ENCODE results near the gene LSM3. TPM values are rescaled to one million over a fixed set of nuclear protein-coding genes. Genes with fewer than 3 reads are reported as not detected.

Gene LSM3
- total RNA-seq, 1 donor from 2014 or later, result 12.4 TPM

DNA sequence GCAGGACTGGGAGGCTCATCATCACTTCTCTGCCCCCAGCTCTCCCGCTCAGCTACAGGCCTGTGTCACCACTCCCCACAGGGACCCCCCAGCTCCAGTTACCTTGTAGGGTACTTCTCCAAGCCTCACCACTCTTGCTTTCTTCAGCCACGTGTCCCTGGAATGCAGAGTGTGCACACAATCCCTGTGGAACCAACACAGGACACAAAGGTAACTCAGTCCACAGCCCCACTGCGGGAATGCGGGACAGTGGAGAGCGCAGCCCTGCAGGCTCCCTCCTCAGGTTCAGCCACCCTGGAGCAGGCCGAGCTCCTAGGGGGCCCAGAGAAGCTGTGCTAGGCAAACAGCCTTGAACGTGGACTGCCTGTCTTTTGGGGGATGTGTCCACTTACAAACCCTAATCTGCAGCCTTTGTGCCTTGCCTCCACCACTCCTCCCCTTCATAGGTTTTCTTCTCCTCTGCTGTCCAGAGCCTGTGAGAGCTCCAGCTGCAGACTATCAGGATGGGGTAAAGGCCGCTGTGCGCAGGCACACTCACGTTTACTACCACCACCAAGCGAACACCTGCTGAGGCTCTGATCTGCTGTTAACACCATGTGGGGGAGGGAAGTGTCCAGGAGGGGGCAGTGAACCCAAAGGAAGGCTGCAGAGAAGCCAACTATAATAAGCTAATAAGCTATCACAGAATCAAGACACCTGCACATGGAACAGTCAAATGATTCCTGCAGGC is 26.2 kb upstream of the LSM3 start:
- peaks cover 22% of the 10 kb centered on the region for H3K36me3 Mint-ChIP-seq
- no peak for DNase-seq (ENCODE audit: extremely low spot score, unreplicated experiment)
- no peaks in the 10 kb centered on the region for H3K4me1 Mint-ChIP-seq (ENCODE audit: unreplicated experiment)
- H3K27me3 Mint-ChIP-seq, result no peaks in the 10 kb centered on the region
- TF ChIP-seq, protein P1, sequence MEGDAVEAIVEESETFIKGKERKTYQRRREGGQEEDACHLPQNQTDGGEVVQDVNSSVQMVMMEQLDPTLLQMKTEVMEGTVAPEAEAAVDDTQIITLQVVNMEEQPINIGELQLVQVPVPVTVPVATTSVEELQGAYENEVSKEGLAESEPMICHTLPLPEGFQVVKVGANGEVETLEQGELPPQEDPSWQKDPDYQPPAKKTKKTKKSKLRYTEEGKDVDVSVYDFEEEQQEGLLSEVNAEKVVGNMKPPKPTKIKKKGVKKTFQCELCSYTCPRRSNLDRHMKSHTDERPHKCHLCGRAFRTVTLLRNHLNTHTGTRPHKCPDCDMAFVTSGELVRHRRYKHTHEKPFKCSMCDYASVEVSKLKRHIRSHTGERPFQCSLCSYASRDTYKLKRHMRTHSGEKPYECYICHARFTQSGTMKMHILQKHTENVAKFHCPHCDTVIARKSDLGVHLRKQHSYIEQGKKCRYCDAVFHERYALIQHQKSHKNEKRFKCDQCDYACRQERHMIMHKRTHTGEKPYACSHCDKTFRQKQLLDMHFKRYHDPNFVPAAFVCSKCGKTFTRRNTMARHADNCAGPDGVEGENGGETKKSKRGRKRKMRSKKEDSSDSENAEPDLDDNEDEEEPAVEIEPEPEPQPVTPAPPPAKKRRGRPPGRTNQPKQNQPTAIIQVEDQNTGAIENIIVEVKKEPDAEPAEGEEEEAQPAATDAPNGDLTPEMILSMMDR (conservative IDR thresholded peaks at IDR 0.05), result peak; percentile 25
- no peak overlapping the region for H3K27ac Mint-ChIP-seq
- H3K4me3 Mint-ChIP-seq, result no peak overlapping the region
- H3K9me3 Mint-ChIP-seq, result no peaks in the 10 kb centered on the region

DNA sequence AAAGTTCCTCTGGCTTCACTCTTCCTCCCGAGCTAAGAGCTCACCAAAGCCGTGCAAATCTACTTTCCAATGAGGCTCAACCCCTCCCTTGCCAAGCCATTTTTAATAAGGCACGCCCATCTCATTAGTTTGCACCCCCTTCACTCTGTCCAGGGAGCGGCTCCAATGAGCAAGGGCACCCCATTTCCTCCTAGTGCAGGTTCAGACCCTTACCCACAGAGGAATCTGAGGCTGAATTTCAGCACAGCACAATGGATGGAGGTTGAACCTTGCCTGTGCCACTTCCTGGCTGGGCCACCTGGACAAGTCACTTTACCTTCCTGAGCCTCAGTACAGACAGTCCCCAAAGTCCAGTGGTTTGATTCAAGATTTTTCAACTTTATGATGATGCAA is 25.7 kb upstream of the LSM3 start:
- Mint-ChIP-seq H3K4me1 (ENCODE audit: unreplicated experiment) (no peaks in the 10 kb centered on the region), H3K27me3 (no peaks in the 10 kb centered on the region), H3K27ac (no peak overlapping the region), H3K36me3 (peaks cover 25% of the 10 kb centered on the region), H3K9me3 (no peaks in the 10 kb centered on the region), H3K4me3 (no peak overlapping the region)
- TF ChIP-seq, protein P1 (conservative IDR thresholded peaks at IDR 0.05), result no peak
- DNase-seq (ENCODE audit: extremely low spot score, unreplicated experiment), result no peak

DNA sequence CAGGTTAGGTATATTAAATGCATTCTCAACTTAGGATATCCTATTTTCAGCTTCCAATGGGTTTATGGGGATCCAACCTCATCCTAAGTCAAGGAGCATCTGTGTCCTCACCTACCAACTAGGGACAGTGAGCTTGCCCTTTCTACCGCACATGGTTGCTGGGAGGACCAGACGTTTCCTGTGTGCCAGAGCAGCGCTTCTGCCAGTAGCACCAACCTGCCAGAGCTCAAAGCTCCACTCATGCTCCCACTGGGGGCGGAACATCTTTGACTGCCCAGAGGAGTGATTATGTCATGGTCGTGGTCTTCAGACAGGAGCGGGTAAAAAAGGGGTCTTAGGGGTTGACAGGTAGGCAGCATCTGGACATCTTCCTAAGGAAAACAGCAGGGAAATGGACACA is 25.0 kb upstream of the LSM3 start:
- DNase-seq (ENCODE audit: extremely low spot score, unreplicated experiment), result no peak
- no peaks in the 10 kb centered on the region for H3K4me1 Mint-ChIP-seq (ENCODE audit: unreplicated experiment)
- H3K27me3 Mint-ChIP-seq, result no peaks in the 10 kb centered on the region
- no peak overlapping the region for H3K4me3 Mint-ChIP-seq
- no peaks in the 10 kb centered on the region for H3K9me3 Mint-ChIP-seq
- H3K36me3 Mint-ChIP-seq, result peaks cover 30% of the 10 kb centered on the region
- TF ChIP-seq, protein P1 (conservative IDR thresholded peaks at IDR 0.05), result no peak
- H3K27ac Mint-ChIP-seq, result no peak overlapping the region

DNA sequence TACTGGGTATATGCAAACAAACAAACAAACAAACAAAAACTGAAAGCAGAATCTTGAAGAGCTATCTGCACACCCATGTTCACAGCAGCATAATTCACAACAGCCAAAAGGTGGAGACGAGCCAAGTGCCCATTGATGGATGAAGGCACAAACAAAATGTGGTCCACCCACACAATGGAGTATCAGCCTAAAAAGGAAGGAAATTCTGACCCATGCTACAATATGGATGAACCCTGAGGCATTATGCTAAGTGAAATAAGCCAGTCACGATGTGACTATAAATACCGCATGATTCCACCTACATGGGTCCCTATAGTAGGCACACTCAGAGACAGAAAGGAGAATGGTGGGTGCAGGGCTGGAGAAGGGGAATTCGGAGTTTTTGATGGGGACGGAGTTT is 24.3 kb upstream of the LSM3 start:
- H3K27me3 Mint-ChIP-seq, result no peaks in the 10 kb centered on the region
- TF ChIP-seq, protein P1 (conservative IDR thresholded peaks at IDR 0.05), result no peak
- H3K9me3 Mint-ChIP-seq, result no peaks in the 10 kb centered on the region
- no peak overlapping the region for H3K27ac Mint-ChIP-seq
- H3K4me1 Mint-ChIP-seq (ENCODE audit: unreplicated experiment), result no peaks in the 10 kb centered on the region
- H3K36me3 Mint-ChIP-seq, result peaks cover 36% of the 10 kb centered on the region
- no peak for DNase-seq (ENCODE audit: extremely low spot score, unreplicated experiment)
- H3K4me3 Mint-ChIP-seq, result no peak overlapping the region

DNA sequence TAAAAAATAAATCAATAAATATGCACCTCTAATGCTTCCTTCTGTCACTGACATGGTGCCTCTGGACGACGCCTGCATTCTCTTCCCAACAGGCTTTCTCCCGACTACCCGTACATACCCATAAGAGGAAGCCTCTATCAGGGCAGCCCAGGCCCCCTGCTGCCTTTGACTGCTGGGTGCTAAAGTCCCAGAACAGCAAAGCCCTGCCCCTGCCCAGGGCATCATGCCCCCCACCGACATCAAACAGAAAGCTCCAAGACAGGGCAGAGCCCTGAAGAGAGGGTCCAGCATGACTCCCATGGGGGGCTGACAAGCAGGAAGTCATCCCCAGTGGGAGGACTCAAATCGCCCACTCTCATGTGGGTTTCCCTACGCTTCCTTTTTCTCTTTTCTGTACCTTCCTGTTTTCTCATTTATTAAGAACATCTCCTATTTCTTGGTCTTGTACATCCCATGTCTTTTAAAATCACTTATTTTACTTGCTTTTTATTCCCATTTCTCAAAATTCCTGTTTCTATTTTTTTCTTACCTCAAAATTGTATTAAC is 23.6 kb upstream of the LSM3 start:
- DNase-seq (ENCODE audit: extremely low spot score, unreplicated experiment), result no peak
- H3K27me3 Mint-ChIP-seq, result no peaks in the 10 kb centered on the region
- H3K27ac Mint-ChIP-seq, result no peak overlapping the region
- H3K9me3 Mint-ChIP-seq, result no peaks in the 10 kb centered on the region
- H3K4me3 Mint-ChIP-seq, result no peak overlapping the region
- H3K4me1 Mint-ChIP-seq (ENCODE audit: unreplicated experiment), result no peaks in the 10 kb centered on the region
- TF ChIP-seq, protein P1 (conservative IDR thresholded peaks at IDR 0.05), result no peak
- H3K36me3 Mint-ChIP-seq, result peaks cover 37% of the 10 kb centered on the region
